ENCODE results near the gene TEDC1.

DNA sequence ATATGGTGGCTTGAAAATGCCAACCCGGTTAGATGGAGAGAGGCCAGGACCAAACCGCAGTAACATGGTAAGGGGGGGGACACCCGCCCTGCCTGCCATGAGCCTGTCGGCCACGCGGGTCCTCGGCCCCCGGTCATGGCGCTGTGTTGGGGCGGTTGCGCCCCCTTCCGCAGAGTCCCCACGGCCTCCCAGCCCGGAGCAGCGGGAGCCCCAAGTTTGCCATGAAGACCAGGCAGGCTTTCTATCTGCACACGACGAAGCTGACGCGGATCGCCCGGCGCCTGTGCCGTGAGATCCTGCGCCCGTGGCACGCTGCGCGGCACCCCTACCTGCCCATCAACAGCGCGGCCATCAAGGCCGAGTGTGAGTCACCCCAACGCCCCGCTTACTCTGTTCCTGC is 26.5 kb upstream of the TEDC1 start:
- TF ChIP-seq CTCF (IDR thresholded peaks at IDR 0.05) (no peak), CBFB (CRISPR knock-in tag; IDR thresholded peaks at IDR 0.05; ENCODE audit: low read depth) (no peak), TCF7 (CRISPR knock-in tag; IDR thresholded peaks at IDR 0.05; ENCODE audit: low read depth) (no peak), ESRRA (CRISPR knock-in tag; IDR thresholded peaks at IDR 0.05; ENCODE audit: borderline replicate concordance) (no peak), SP1 (CRISPR knock-in tag; conservative IDR thresholded peaks at IDR 0.05) (no peak), ZNF232 (CRISPR knock-in tag; IDR thresholded peaks at IDR 0.05) (no peak), ETV6 (CRISPR knock-in tag; IDR thresholded peaks at IDR 0.05) (no peak), ZSCAN18 (CRISPR knock-in tag; IDR thresholded peaks at IDR 0.05) (no peak)
- TF ChIP-seq, protein P1, sequence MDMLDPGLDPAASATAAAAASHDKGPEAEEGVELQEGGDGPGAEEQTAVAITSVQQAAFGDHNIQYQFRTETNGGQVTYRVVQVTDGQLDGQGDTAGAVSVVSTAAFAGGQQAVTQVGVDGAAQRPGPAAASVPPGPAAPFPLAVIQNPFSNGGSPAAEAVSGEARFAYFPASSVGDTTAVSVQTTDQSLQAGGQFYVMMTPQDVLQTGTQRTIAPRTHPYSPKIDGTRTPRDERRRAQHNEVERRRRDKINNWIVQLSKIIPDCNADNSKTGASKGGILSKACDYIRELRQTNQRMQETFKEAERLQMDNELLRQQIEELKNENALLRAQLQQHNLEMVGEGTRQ (CRISPR knock-in tag; IDR thresholded peaks at IDR 0.05): no peak
